ENCODE measurements around the gene MIOS. TPM values are rescaled to one million over a fixed set of nuclear protein-coding genes. Genes with fewer than 3 reads are reported as not detected.
A peak's percentile ranks its signal among the peaks of the same experiment; 100 is the strongest.

The MIOS gene
- total and polyA plus RNA-seq, 4 donors, result 7.4 to 35.6 (median 12.2) TPM

DNA sequence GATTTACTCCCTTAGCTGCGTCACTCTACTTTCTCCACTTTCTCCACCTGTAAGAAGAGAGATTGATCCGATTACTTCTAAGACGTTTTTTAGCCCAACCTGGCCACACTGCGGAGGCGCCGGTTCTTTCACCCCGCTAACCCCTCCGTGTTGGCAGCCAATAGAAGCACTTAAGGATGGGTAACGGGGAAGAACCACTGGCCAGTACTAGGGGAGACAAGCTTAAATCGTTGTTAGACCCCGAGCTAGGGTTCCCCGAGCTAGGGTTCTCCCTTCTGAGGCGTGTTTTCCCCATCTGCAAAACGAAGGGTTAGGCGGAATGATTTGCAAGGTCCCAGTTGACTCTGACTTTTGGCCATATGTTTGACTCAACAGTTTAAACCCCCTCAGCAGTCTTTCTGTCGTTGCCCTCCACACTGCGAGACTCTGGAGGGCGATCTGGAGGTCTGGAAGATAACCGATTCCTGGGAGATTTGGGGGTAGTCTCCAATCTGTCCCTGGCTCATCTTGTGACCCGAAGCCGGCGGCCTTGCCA, 74.5 kb downstream of the MIOS start:
- Histone ChIP-seq H3K9me3 (ENCODE audit: control insufficient read depth in 4 of 4, low read length in 3 of 4) (no peaks in the 10 kb centered on the region), H3K9ac (ENCODE audit: low read depth in 1 of 2, low read length in 2 of 2) (peak overlapping the region; percentile 44 to 89), H3K4me3 (ENCODE audit: low read depth in 1 of 3, low read length in 3 of 3) (peak overlapping the region; percentile 71 to 94 (median 84)), H3K36me3 (ENCODE audit: control insufficient read depth in 4 of 4, insufficient read depth in 3 of 4, low read depth in 1 of 4, low read length in 3 of 4) (peaks cover 0 to 3% (median 1%) of the 10 kb centered on the region in 4 donors), H3K27ac (ENCODE audit: low read depth in 1 of 2, low read length in 2 of 2) (peak overlapping the region; percentile 89), H3K4me1 (ENCODE audit: control insufficient read depth in 4 of 4, insufficient read depth in 4 of 4, low read length in 3 of 4) (peaks cover 3 to 18% (median 14%) of the 10 kb centered on the region in 4 donors), H3K27me3 (ENCODE audit: control insufficient read depth in 4 of 4, insufficient read depth in 4 of 4, low read length in 3 of 4) (no peaks in the 10 kb centered on the region)
- no peak for TF ChIP-seq FOXA2 (IDR thresholded peaks at IDR 0.05)
- TF ChIP-seq YY1 (IDR thresholded peaks at IDR 0.05), result no peak
- TF ChIP-seq SP1 (IDR thresholded peaks at IDR 0.05), result no peak
- no peak for TF ChIP-seq GABPA (IDR thresholded peaks at IDR 0.05 in 1 of 2, conservative IDR thresholded peaks at IDR 0.05 in 1 of 2)
- TF ChIP-seq, protein P1, sequence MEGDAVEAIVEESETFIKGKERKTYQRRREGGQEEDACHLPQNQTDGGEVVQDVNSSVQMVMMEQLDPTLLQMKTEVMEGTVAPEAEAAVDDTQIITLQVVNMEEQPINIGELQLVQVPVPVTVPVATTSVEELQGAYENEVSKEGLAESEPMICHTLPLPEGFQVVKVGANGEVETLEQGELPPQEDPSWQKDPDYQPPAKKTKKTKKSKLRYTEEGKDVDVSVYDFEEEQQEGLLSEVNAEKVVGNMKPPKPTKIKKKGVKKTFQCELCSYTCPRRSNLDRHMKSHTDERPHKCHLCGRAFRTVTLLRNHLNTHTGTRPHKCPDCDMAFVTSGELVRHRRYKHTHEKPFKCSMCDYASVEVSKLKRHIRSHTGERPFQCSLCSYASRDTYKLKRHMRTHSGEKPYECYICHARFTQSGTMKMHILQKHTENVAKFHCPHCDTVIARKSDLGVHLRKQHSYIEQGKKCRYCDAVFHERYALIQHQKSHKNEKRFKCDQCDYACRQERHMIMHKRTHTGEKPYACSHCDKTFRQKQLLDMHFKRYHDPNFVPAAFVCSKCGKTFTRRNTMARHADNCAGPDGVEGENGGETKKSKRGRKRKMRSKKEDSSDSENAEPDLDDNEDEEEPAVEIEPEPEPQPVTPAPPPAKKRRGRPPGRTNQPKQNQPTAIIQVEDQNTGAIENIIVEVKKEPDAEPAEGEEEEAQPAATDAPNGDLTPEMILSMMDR (IDR thresholded peaks at IDR 0.05; ENCODE audit: low read depth, low read length, missing input control), result no peak
- TF ChIP-seq, protein P2, sequence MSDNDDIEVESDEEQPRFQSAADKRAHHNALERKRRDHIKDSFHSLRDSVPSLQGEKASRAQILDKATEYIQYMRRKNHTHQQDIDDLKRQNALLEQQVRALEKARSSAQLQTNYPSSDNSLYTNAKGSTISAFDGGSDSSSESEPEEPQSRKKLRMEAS (IDR thresholded peaks at IDR 0.05), result no peak
- TF ChIP-seq REST (IDR thresholded peaks at IDR 0.05), result no peak
- 9% methylated on average over 22 of the region's 22 CpGs for WGBS
- peak; percentile 49 for DNase-seq (ENCODE audit: low spot score)

DNA sequence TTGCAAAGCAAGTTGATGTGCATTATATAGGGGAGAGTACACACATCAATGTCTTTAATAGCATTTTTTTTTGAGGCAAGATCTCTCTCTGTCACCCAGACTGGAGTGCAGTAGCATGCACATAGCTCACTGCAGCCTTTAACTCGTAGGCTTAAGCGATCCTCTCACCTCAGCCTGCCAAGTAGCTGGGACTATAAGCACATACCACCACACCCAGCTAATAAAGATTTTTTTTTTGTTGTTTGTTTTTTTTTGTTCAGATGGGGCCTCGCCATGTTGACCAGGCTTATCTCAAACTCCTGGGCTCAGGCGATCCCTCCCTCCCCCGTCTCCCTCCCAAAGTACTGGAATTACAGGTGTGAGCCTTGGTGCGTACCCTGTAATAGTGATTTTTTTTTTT, 75.4 kb downstream of the MIOS start:
- no peak for DNase-seq (ENCODE audit: low spot score)

More for the DNA sequence above, 75.4 kb downstream of the MIOS start:
- no peak overlapping the region for H3K4me3 ChIP-seq (ENCODE audit: low read depth in 1 of 3, low read length in 3 of 3)
- H3K36me3 ChIP-seq (ENCODE audit: control insufficient read depth in 4 of 4, insufficient read depth in 3 of 4, low read depth in 1 of 4, low read length in 3 of 4), result peaks cover 0 to 2% (median 0%) of the 10 kb centered on the region in 4 donors
- no peaks in the 10 kb centered on the region for H3K9me3 ChIP-seq (ENCODE audit: control insufficient read depth in 4 of 4, low read length in 3 of 4)
- H3K4me1 ChIP-seq (ENCODE audit: control insufficient read depth in 4 of 4, insufficient read depth in 4 of 4, low read length in 3 of 4), result peaks cover 3 to 18% (median 14%) of the 10 kb centered on the region in 4 donors
- no peak for TF ChIP-seq JUND (IDR thresholded peaks at IDR 0.05)
- TF ChIP-seq, protein P3, sequence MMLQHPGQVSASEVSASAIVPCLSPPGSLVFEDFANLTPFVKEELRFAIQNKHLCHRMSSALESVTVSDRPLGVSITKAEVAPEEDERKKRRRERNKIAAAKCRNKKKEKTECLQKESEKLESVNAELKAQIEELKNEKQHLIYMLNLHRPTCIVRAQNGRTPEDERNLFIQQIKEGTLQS (IDR thresholded peaks at IDR 0.05), result no peak
- no peak for TF ChIP-seq RAD21 (IDR thresholded peaks at IDR 0.05)
- TF ChIP-seq GABPA (IDR thresholded peaks at IDR 0.05 in 1 of 2, conservative IDR thresholded peaks at IDR 0.05 in 1 of 2), result no peak
- TF ChIP-seq EGR1 (IDR thresholded peaks at IDR 0.05; ENCODE audit: low read depth in 2 of 2), result no peak
- no peak for TF ChIP-seq NR2F2 (IDR thresholded peaks at IDR 0.05)
- TF ChIP-seq RXRA (IDR thresholded peaks at IDR 0.05), result no peak
- no peak for TF ChIP-seq YY1 (IDR thresholded peaks at IDR 0.05)
- TF ChIP-seq TAF1 (conservative IDR thresholded peaks at IDR 0.05), result no peak
- TF ChIP-seq SP1 (IDR thresholded peaks at IDR 0.05), result no peak
- no peak for TF ChIP-seq HNF4A (conservative IDR thresholded peaks at IDR 0.05)
- TF ChIP-seq FOXA2 (IDR thresholded peaks at IDR 0.05), result no peak
- TF ChIP-seq, protein P1 (IDR thresholded peaks at IDR 0.05; ENCODE audit: low read depth, low read length, missing input control), result no peak
- H3K27ac ChIP-seq (ENCODE audit: low read depth in 1 of 2, low read length in 2 of 2), result no peak overlapping the region
- 70% methylated on average over 6 of the region's 6 CpGs for WGBS
- no peaks in the 10 kb centered on the region for H3K27me3 ChIP-seq (ENCODE audit: control insufficient read depth in 4 of 4, insufficient read depth in 4 of 4, low read length in 3 of 4)
- H3K9ac ChIP-seq (ENCODE audit: low read depth in 1 of 2, low read length in 2 of 2), result no peak overlapping the region
